Progenitor cell of endocrine pancreas (in vitro differentiated cells): ENCODE measurements around the gene FAM227B. TPM values are rescaled to one million over a fixed set of nuclear protein-coding genes. Genes with fewer than 3 reads are reported as not detected.

Experiments used
- DNase-seq: peaks from one replicate; pipeline ENCODE4 v3.0.0; 2021; ENCODE audit warnings: low spot score; ENCODE audit not compliant: unreplicated experiment
- H3K27ac Mint-ChIP-seq: 2 replicates; pipeline ENCODE4 v1.8.0; 2021; ENCODE audit warnings: mild to moderate bottlenecking, moderate library complexity, mixed read lengths
- H3K27me3 Mint-ChIP-seq: 2 replicates; pipeline ENCODE4 v1.8.0; 2021; ENCODE audit warnings: mixed read lengths
- H3K36me3 Mint-ChIP-seq: 2 replicates; pipeline ENCODE4 v1.8.0; 2022; ENCODE audit warnings: mixed read lengths; ENCODE audit not compliant: insufficient read depth
- H3K4me1 Mint-ChIP-seq: 2 replicates; pipeline ENCODE4 v1.8.0; 2021; ENCODE audit warnings: low read depth, mixed read lengths
- H3K4me3 Mint-ChIP-seq: 2 replicates; pipeline ENCODE4 v1.8.0; 2021; ENCODE audit warnings: low read depth, mild to moderate bottlenecking, moderate library complexity, mixed read lengths
- H3K9me3 Mint-ChIP-seq: 2 replicates; pipeline ENCODE4 v1.8.0; 2021; ENCODE audit warnings: low read depth, mixed read lengths
- total RNA-seq: library from RNA; stranded (reverse); gene quantifications from 2 replicates; pipeline ENCODE4 v1.2.1, GENCODE V29; 2021
- TF ChIP-seq, protein P1 (sequence below): fragments of 200-600 bp; sonication (generic); IDR thresholded peaks from one replicate; pipeline ENCODE4 v1.5.0; 2021; ENCODE audit warnings: antibody characterized with exemption, mild to moderate bottlenecking; ENCODE audit not compliant: unreplicated experiment

The FAM227B gene
- total RNA-seq, 1 donor from 2014 or later, result 8.9 TPM

GRCh38 chr15:49421991-49422390, 198.6 kb downstream of the FAM227B start:
- H3K4me3 Mint-ChIP-seq, result no peak overlapping the region
- peaks cover 7% of the 10 kb centered on the region for H3K4me1 Mint-ChIP-seq
- no peaks in the 10 kb centered on the region for H3K27me3 Mint-ChIP-seq
- no peak overlapping the region for H3K27ac Mint-ChIP-seq
- H3K36me3 Mint-ChIP-seq, result no peaks in the 10 kb centered on the region
- H3K9me3 Mint-ChIP-seq, result peaks cover 4% of the 10 kb centered on the region
- TF ChIP-seq, protein P1, sequence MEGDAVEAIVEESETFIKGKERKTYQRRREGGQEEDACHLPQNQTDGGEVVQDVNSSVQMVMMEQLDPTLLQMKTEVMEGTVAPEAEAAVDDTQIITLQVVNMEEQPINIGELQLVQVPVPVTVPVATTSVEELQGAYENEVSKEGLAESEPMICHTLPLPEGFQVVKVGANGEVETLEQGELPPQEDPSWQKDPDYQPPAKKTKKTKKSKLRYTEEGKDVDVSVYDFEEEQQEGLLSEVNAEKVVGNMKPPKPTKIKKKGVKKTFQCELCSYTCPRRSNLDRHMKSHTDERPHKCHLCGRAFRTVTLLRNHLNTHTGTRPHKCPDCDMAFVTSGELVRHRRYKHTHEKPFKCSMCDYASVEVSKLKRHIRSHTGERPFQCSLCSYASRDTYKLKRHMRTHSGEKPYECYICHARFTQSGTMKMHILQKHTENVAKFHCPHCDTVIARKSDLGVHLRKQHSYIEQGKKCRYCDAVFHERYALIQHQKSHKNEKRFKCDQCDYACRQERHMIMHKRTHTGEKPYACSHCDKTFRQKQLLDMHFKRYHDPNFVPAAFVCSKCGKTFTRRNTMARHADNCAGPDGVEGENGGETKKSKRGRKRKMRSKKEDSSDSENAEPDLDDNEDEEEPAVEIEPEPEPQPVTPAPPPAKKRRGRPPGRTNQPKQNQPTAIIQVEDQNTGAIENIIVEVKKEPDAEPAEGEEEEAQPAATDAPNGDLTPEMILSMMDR, result peak; percentile 81
- DNase-seq, result no peak

- H3K9me3 Mint-ChIP-seq, result peaks cover 9% of the 10 kb centered on the region
- no peak for DNase-seq
- H3K4me3 Mint-ChIP-seq, result no peak overlapping the region
- no peak overlapping the region for H3K27ac Mint-ChIP-seq
- TF ChIP-seq, protein P1, result no peak
- no peaks in the 10 kb centered on the region for H3K27me3 Mint-ChIP-seq
- peaks cover 7% of the 10 kb centered on the region for H3K4me1 Mint-ChIP-seq
- peaks cover 1% of the 10 kb centered on the region for H3K36me3 Mint-ChIP-seq
Measured at GRCh38 chr15:49418811-49419210, 201.8 kb downstream of the FAM227B start.

DNA sequence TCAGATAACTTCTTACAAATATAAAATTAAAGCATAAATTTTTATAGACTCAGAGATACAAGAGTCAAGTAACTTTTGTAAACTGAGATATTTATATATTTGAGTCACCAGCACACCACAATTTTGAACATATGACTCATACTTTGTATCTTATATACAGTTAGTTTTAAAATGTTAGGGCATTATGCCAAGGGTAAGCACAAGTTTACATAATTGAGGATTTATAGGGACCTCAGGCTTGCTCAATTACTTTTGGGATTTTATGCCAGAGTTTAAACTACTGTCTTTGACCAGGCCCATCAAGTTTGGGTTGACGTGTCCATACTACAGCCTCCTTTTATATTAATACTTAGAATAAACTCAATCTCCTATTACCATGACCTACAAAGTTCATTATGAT, 205.0 kb downstream of the FAM227B start:
- TF ChIP-seq, protein P1, result no peak
- no peak for DNase-seq
- Mint-ChIP-seq H3K9me3 (peaks cover 9% of the 10 kb centered on the region), H3K4me3 (no peak overlapping the region), H3K4me1 (peaks cover 7% of the 10 kb centered on the region), H3K27me3 (no peaks in the 10 kb centered on the region), H3K27ac (no peak overlapping the region), H3K36me3 (peaks cover 1% of the 10 kb centered on the region)

- Mint-ChIP-seq H3K27me3 (no peaks in the 10 kb centered on the region), H3K36me3 (peaks cover 1% of the 10 kb centered on the region), H3K4me3 (no peak overlapping the region), H3K9me3 (peaks cover 9% of the 10 kb centered on the region), H3K27ac (no peak overlapping the region), H3K4me1 (peaks cover 7% of the 10 kb centered on the region)
- DNase-seq, result no peak
- TF ChIP-seq, protein P1, result no peak
Measured at GRCh38 chr15:49415149-49415548, 205.5 kb downstream of the FAM227B start.

- Mint-ChIP-seq H3K9me3 (peaks cover 9% of the 10 kb centered on the region), H3K27ac (no peak overlapping the region), H3K27me3 (no peaks in the 10 kb centered on the region), H3K4me1 (peaks cover 5% of the 10 kb centered on the region), H3K4me3 (no peak overlapping the region), H3K36me3 (peaks cover 1% of the 10 kb centered on the region)
- DNase-seq, result no peak
- TF ChIP-seq, protein P1, result no peak
Measured at GRCh38 chr15:49412797-49413196, 207.8 kb downstream of the FAM227B start.
